GM23248 (cell line): ENCODE data around the gene ZFP92. TPM values are rescaled to one million over a fixed set of nuclear protein-coding genes. Genes with fewer than 3 reads are reported as not detected.

Source experiments
- DNase-seq: peaks from one replicate; pipeline ENCODE4 v3.0.0-alpha.2; 2015
- H2AFZ ChIP-seq: fragments of 200-600 bp; sonication (generic); 2 replicates; pipeline ENCODE4 v1.6.1; 2016; ENCODE audit warnings: antibody characterized with exemption
- H3F3A ChIP-seq: fragments of 200-600 bp; sonication (generic); 2 replicates; pipeline ENCODE4 v1.6.1; 2016; ENCODE audit warnings: mild to moderate bottlenecking, antibody characterized with exemption, mixed run types; ENCODE audit not compliant: insufficient read depth
- H3K27ac ChIP-seq: fragments of 200-600 bp; sonication (generic); 2 replicates; pipeline ENCODE4 v1.5.1; 2016; ENCODE audit warnings: mild to moderate bottlenecking
- H3K27me3 ChIP-seq: fragments of 200-600 bp; sonication (generic); replicated peaks from 2 replicates; pipeline ENCODE4 v1.6.1; 2016; ENCODE audit warnings: mild to moderate bottlenecking; ENCODE audit not compliant: insufficient read depth
- H3K36me3 ChIP-seq: fragments of 200-600 bp; sonication (generic); 2 replicates; pipeline ENCODE4 v1.6.1; 2016; ENCODE audit warnings: low read depth, mild to moderate bottlenecking
- H3K4me1 ChIP-seq: fragments of 200-600 bp; sonication (generic); 2 replicates; pipeline ENCODE4 v1.6.1; 2016; ENCODE audit warnings: mild to moderate bottlenecking; ENCODE audit not compliant: insufficient read depth
- H3K4me2 ChIP-seq: fragments of 200-600 bp; sonication (generic); one replicate; pipeline ENCODE4 v1.6.1; 2016; ENCODE audit warnings: mild to moderate bottlenecking; ENCODE audit not compliant: unreplicated experiment
- H3K4me3 ChIP-seq: fragments of 200-600 bp; sonication (generic); 2 replicates; pipeline ENCODE4 v1.5.1; 2016; ENCODE audit warnings: mild to moderate bottlenecking
- H3K79me2 ChIP-seq: fragments of 200-600 bp; sonication (generic); 2 replicates; pipeline ENCODE4 v1.6.1; 2016; ENCODE audit warnings: mild to moderate bottlenecking; ENCODE audit not compliant: insufficient read depth
- H3K9ac ChIP-seq: fragments of 200-600 bp; sonication (generic); 2 replicates; pipeline ENCODE4 v1.6.1; 2016; ENCODE audit warnings: mild to moderate bottlenecking
- H3K9me2 ChIP-seq: fragments of 200-600 bp; sonication (generic); 2 replicates; pipeline ENCODE4 v1.6.1; 2016; ENCODE audit warnings: mixed run types, mild to moderate bottlenecking, moderate library complexity; ENCODE audit not compliant: insufficient read depth
- H3K9me3 ChIP-seq: fragments of 200-600 bp; sonication (generic); one replicate; pipeline ENCODE4 v1.6.1; 2017; ENCODE audit warnings: low read depth
- H4K20me1 ChIP-seq: fragments of 200-600 bp; sonication (generic); 2 replicates; pipeline ENCODE4 v1.6.0; 2016; ENCODE audit not compliant: insufficient read depth
- EZH2 ChIP-seq: fragments of 200-600 bp; sonication (generic); IDR thresholded peaks from 2 replicates; pipeline ENCODE4 v1.6.1; 2018; ENCODE audit warnings: antibody characterized with exemption, mild to moderate bottlenecking; ENCODE audit not compliant: insufficient read depth, poor library complexity, severe bottlenecking
- EZH2phosphoT487 ChIP-seq: fragments of 200-600 bp; sonication (generic); IDR thresholded peaks from 2 replicates; pipeline ENCODE4 v1.6.1; 2018; ENCODE audit warnings: antibody characterized with exemption, moderate library complexity, mild to moderate bottlenecking, low read depth; ENCODE audit not compliant: insufficient read depth
- WGBS, 2 experiments: methylation state at CpG; one replicate each; pipeline ENCODE4 v1.1.6; 2015 to 2017; ENCODE audit warnings: low lambda C conversion rate in 2 of 2, low coverage in 1 of 2; ENCODE audit errors: missing lambda C conversion rate in 2 of 2; 5-methylcytosine and 5-hydroxymethylcytosine counted together
- in situ Hi-C: fragments of 300-500 bp; cut with MboI; formaldehyde crosslinking; loops from 2 replicates; pipeline ENCODE4 v1.15.0; 2020
- polyA plus RNA-seq: library from polyadenylated mRNA; unstranded; fragments of >200 nt; fragmentation: Nextera tagmentation; extraction: Ambion mirVana; gene quantifications from 2 replicates; pipeline ENCODE4 v1.2.1, GENCODE V29; 2016
- total RNA-seq: library from RNA; depleted of rRNA; stranded (reverse); fragments of >200 nt; shearing (Covaris generic); gene quantifications from 2 replicates; pipeline ENCODE4 v1.2.3, GENCODE V29; 2014

The ZFP92 gene
- total and polyA plus RNA-seq, 2 experiments from 2014 or later, result 0.11 TPM; not detected in 1

DNA sequence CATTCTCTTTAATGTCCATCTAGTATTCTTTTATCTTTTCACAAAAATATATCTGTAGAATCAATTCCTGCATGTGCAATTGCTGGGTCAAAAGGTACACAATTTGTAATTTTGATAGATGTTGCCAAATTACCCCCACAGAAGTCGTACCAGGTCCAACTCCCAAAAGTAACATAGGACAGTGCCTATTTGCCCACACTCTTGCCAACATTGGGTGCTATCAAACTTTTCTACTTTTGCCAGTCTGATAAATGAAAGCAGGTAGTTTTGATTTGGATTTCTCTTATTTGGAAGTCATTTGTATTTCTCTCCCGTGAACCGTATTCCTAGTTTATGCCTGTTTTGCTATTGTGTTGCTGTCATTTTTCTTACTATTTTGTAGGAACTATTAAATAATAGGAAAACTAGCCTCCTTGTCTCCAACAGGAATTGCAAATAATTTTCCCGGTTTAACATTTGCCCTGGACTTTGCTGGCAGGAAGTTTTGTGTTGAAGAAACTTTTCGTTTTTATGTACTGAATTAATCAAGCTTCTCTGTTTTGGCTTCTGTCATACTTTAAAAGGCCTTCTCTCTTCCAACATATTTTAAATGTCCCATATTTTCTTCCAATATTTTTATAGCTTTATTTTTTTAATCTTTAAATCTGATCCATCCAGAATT, 44.3 kb upstream of the ZFP92 start:
- no peak overlapping the region for H3K4me3 ChIP-seq
- no peaks in the 10 kb centered on the region for H3K9me3 ChIP-seq
- no peak overlapping the region for H3K4me2 ChIP-seq
- no peak overlapping the region for H3K9ac ChIP-seq
- H3K36me3 ChIP-seq, result no peaks in the 10 kb centered on the region
- H3K79me2 ChIP-seq, result no peaks in the 10 kb centered on the region
- H3K9me2 ChIP-seq, result no peaks in the 10 kb centered on the region
- in situ Hi-C loops, result no loop called here
- no peaks in the 10 kb centered on the region for H3K27me3 ChIP-seq
- no peak overlapping the region for H3K27ac ChIP-seq
- no peak overlapping the region for H2AFZ ChIP-seq
- DNase-seq, result no peak
- 8 to 12% methylated on average over 5 of the region's 5 CpGs for WGBS, 2 experiments
- no peaks in the 10 kb centered on the region for H4K20me1 ChIP-seq
- TF ChIP-seq EZH2, result no peak
- TF ChIP-seq EZH2phosphoT487, result no peak
- no peaks in the 10 kb centered on the region for H3K4me1 ChIP-seq
- no peaks in the 10 kb centered on the region for H3F3A ChIP-seq

DNA sequence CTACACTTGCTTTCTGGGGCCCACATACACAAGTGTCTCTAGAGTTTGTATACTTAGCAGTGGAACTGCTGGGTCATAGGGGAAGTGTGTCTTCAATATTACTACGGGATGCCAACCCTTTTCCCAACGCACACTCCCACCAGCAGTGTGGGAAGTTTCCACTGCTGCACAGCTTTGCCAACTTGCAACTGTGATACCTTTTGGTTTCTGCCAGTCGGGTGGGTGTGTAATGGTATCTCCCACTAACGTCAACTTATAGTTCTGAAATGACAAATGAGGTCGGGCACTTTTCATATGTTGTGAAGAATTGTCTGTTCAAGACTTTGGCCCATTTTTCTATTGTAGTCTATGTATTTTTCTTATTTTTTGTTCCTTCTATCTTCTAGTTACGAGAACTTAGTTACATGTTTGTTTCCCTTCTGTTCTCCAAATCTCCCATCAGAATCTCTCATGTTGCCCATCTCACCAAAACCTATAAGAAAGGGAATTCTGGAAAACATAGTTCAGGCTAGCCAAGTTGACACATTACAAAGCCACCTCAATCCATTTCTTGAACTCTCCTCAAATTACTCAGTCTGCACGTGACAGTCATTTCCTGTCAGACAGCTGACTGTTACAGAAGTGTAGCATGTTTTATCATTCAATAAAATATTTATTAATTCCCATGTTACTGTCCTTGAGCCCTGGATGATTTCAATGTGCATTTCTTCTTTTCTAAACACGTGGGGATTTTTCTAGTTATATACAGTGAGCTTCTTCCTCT, 40.8 kb upstream of the ZFP92 start:
- H3K4me2 ChIP-seq, result no peak overlapping the region
- H3K9ac ChIP-seq, result no peak overlapping the region
- WGBS, 2 experiments, result 66 to 70% methylated on average over 8 of the region's 8 CpGs
- H4K20me1 ChIP-seq, result no peaks in the 10 kb centered on the region
- H3K4me3 ChIP-seq, result no peak overlapping the region
- H3K9me2 ChIP-seq, result no peaks in the 10 kb centered on the region
- H3K9me3 ChIP-seq, result no peaks in the 10 kb centered on the region
- H3K36me3 ChIP-seq, result no peaks in the 10 kb centered on the region
- no peaks in the 10 kb centered on the region for H3K79me2 ChIP-seq
- in situ Hi-C loops, result no loop called here
- DNase-seq, result no peak
- TF ChIP-seq EZH2 (no peak), EZH2phosphoT487 (no peak)
- no peaks in the 10 kb centered on the region for H3F3A ChIP-seq
- H3K4me1 ChIP-seq, result no peaks in the 10 kb centered on the region
- H3K27me3 ChIP-seq, result no peaks in the 10 kb centered on the region
- H2AFZ ChIP-seq, result no peak overlapping the region
- H3K27ac ChIP-seq, result no peak overlapping the region

- Histone ChIP-seq H4K20me1 (no peaks in the 10 kb centered on the region), H3K27me3 (no peaks in the 10 kb centered on the region), H3K27ac (no peak overlapping the region), H2AFZ (no peak overlapping the region), H3K9me3 (no peaks in the 10 kb centered on the region), H3K79me2 (no peaks in the 10 kb centered on the region), H3K4me2 (no peak overlapping the region), H3K9ac (no peak overlapping the region), H3K9me2 (no peaks in the 10 kb centered on the region), H3F3A (no peaks in the 10 kb centered on the region), H3K4me3 (no peak overlapping the region), H3K4me1 (no peaks in the 10 kb centered on the region), H3K36me3 (no peaks in the 10 kb centered on the region)
- WGBS, 2 experiments, result 64 to 65% methylated on average over 3 of the region's 3 CpGs
- no peak for DNase-seq
- in situ Hi-C loops, result no loop called here
- TF ChIP-seq EZH2 (no peak), EZH2phosphoT487 (no peak)
Observed at GRCh38 chrX:153371256-153371655, 40.0 kb upstream of the ZFP92 start.

DNA sequence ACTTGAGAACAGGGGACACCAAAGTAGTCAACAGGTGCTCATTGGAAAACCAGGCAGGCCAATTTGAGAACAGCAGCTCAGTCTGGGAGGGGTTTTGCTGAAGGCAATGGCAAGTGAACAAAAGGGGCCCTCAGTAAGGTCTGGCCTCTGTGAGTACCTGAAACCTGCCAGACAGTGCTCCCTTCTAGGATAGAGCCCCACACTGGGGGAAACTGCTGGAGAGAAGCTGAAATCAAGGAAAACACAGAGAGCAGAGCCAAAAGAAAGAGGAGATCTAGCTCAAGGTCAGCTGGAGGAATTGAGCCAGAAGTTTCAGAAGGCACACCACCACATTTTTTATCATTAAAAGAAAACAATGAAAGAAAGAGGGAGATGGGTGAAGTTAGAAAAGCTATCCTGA, 38.3 kb upstream of the ZFP92 start:
- Histone ChIP-seq H3K27ac (no peak overlapping the region), H3K4me3 (no peak overlapping the region), H3K9me3 (no peaks in the 10 kb centered on the region), H3K36me3 (no peaks in the 10 kb centered on the region), H3K4me2 (no peak overlapping the region), H2AFZ (no peak overlapping the region), H3K27me3 (no peaks in the 10 kb centered on the region), H4K20me1 (no peaks in the 10 kb centered on the region), H3K9me2 (no peaks in the 10 kb centered on the region), H3K4me1 (no peaks in the 10 kb centered on the region), H3K79me2 (no peaks in the 10 kb centered on the region), H3F3A (no peaks in the 10 kb centered on the region), H3K9ac (no peak overlapping the region)
- in situ Hi-C loops, result no loop called here
- DNase-seq, result no peak
- TF ChIP-seq EZH2 (no peak), EZH2phosphoT487 (no peak)
